ENCODE measurements around the gene PCDHGA7.

PCDHGA7 gene

DNA sequence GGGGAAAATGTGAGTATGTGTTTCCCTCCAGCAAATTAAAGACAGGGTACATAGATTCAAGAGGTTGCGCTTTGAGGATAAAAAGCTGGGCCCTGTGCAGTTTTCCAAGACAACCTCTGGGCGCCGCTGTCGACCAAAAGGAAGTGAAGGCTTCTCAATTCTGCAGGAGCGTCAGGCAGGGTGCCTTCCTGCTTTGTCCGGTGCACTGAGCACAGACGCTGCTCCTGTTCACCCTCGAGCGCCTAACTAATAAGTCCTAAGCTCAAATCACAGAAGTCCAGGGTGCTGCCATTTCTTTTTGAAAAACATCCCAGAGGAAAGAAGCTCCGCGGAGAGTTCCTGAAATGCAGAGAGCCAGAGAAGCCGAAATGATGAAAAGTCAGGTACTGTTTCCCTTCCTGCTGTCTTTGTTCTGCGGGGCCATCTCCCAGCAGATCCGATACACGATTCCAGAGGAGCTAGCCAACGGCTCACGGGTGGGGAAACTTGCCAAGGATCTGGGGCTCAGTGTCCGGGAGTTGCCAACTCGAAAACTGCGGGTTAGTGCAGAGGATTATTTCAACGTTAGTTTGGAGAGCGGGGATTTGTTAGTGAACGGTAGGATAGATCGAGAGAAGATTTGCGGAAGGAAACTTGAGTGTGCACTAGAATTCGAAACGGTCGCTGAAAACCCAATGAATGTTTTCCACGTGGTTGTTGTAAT lies 32.5 kb upstream of the PCDHGA7 start, which contains the start of gene PCDHGB1:
TSS of gene PCDHGB1 (plus strand) at position 183 of the 703 bp plus-strand sequence. CDS start at position 345, 162 bp downstream.
- no peak for DNase-seq (ENCODE audit: extremely low read depth, low read depth)
- TF ChIP-seq, protein P1, sequence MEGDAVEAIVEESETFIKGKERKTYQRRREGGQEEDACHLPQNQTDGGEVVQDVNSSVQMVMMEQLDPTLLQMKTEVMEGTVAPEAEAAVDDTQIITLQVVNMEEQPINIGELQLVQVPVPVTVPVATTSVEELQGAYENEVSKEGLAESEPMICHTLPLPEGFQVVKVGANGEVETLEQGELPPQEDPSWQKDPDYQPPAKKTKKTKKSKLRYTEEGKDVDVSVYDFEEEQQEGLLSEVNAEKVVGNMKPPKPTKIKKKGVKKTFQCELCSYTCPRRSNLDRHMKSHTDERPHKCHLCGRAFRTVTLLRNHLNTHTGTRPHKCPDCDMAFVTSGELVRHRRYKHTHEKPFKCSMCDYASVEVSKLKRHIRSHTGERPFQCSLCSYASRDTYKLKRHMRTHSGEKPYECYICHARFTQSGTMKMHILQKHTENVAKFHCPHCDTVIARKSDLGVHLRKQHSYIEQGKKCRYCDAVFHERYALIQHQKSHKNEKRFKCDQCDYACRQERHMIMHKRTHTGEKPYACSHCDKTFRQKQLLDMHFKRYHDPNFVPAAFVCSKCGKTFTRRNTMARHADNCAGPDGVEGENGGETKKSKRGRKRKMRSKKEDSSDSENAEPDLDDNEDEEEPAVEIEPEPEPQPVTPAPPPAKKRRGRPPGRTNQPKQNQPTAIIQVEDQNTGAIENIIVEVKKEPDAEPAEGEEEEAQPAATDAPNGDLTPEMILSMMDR (IDR thresholded peaks at IDR 0.05; ENCODE audit: low read depth, low read length): peak; percentile 45

DNA sequence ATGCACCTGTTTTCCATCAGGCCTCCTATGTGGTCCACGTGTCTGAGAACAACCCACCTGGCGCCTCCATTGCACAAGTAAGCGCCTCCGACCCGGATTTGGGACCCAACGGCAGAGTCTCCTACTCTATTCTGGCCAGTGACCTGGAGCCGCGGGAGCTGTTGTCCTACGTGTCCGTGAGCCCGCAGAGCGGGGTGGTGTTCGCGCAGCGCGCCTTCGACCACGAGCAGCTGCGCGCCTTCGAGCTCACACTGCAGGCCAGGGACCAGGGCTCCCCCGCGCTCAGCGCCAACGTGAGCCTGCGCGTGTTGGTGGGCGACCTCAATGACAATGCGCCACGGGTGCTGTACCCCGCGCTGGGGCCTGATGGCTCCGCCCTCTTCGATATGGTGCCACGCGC lies 31.0 kb upstream of the PCDHGA7 start:
- no peak for DNase-seq (ENCODE audit: extremely low read depth, low read depth)
- TF ChIP-seq, protein P1 (IDR thresholded peaks at IDR 0.05; ENCODE audit: low read depth, low read length): no peak

DNA sequence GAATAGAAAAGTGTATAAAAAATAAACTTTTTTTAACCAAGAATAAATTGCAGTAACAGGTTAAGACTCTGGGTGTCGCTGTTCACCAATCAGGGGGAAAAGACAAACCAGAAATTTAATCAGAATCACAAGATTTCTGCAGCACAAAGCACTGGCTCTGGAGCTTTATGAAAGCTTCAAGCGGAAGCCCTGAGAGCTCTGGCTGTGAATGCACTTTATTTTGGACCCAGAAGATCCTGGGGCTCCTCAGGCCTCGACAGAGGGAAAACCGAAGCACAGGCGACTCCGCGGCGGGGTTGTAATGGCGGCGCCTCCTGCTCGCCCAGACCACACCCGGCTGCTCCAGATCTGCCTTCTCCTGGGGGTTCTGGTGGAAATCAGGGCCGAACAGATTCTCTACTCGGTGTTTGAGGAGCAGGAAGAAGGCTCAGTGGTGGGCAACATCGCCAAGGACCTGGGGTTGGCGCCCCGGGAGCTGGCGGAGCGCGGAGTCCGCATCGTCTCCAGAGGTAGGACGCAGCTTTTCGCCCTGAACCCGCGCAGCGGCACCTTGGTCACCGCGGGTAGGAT lies 27.6 kb upstream of the PCDHGA7 start, which contains the start of gene PCDHGA4:
TSS of gene PCDHGA4 (plus strand) at position 122 of the 570 bp plus-strand sequence. CDS start at position 209, 87 bp downstream.
- DNase-seq (ENCODE audit: extremely low read depth, low read depth): no peak
- TF ChIP-seq, protein P1 (IDR thresholded peaks at IDR 0.05; ENCODE audit: low read depth, low read length): peak; percentile 38

DNA sequence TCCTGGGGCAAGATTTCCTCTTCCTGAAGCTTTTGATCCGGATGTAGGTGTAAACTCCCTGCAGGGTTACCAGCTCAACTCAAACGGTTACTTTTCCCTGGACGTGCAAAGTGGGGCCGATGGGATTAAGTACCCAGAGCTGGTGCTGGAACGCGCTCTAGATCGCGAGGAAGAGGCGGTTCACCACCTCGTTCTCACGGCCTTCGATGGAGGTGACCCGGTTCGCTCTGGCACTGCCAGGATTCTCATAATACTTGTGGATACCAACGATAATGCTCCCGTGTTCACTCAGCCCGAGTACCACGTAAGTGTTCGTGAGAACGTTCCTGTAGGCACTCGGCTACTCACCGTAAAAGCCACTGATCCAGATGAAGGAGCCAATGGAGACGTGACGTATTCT lies 26.9 kb upstream of the PCDHGA7 start:
- TF ChIP-seq, protein P1 (IDR thresholded peaks at IDR 0.05; ENCODE audit: low read depth, low read length): no peak
- DNase-seq (ENCODE audit: extremely low read depth, low read depth): no peak

DNA sequence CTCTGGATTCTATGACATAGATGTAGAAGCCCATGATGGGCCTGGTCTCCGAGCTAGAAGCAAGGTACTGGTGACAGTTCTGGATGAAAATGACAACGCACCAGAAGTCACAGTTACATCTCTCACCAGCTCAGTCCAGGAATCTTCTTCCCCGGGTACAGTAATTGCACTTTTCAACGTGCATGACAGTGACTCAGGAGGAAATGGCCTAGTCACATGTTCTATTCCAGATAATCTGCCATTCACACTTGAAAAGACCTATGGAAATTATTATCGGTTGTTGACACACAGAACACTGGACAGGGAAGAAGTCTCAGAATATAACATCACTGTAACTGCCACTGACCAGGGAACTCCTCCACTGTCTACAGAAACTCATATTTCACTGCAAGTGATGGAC lies 26.4 kb upstream of the PCDHGA7 start:
- TF ChIP-seq, protein P1 (IDR thresholded peaks at IDR 0.05; ENCODE audit: low read depth, low read length): no peak

DNA sequence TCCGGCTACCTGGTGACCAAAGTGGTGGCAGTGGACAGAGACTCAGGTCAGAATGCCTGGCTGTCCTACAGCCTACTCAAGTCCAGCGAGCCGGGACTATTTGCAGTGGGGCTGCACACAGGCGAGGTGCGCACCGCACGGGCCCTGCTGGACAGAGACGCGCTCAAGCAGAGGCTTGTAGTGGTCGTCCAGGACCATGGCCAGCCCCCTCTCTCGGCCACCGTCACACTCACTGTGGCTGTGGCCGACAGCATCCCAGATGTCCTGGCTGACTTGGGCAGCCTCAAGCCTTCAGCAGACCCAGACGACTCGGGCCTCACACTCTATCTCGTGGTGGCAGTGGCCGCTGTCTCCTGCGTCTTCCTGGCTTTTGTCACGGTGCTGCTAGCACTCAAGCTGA lies 25.6 kb upstream of the PCDHGA7 start:
- DNase-seq (ENCODE audit: extremely low read depth, low read depth): no peak
- TF ChIP-seq, protein P1 (IDR thresholded peaks at IDR 0.05; ENCODE audit: low read depth, low read length): no peak

More for the DNA sequence above, 26.4 kb upstream of the PCDHGA7 start:
- DNase-seq (ENCODE audit: extremely low read depth, low read depth): no peak

DNA sequence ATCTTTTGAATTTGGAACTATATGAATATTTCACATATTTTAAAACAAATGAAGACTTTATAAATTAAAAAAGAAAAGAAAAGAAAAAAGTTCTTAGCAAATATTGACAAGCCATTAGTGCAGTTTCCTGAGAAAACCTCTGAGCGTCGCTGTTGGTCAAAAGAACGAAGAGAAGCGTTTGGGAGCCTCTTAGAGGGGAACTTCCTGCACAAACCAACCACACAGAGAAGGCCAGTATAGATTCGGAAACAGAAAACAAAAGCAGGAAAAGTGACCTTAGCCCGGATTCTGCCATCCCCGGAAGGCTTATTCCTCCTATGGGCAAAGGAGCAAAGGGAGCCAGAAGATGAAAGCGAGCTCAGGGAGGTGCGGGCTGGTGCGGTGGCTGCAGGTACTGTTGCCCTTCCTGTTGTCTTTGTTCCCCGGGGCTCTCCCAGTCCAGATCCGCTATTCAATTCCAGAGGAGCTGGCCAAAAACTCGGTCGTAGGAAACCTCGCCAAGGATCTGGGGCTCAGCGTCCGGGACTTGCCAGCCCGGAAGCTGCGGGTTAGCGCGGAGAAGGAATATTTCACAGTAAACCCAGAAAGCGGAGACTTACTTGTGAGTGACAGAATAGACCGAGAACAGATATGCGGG lies 22.6 kb upstream of the PCDHGA7 start, which contains the start of gene PCDHGB2:
TSS of gene PCDHGB2 (plus strand) at position 205 of the 637 bp plus-strand sequence. CDS start at position 347, 142 bp downstream.
- TF ChIP-seq, protein P1 (IDR thresholded peaks at IDR 0.05; ENCODE audit: low read depth, low read length): peak; percentile 29
- no peak for DNase-seq (ENCODE audit: extremely low read depth, low read depth)

Data from AG09319 (cell line).